ENCODE measurements around the gene CLEC18A.
"Not testable (repeated sequence)": the region's sequence is repeated elsewhere in the genome, so short reads cannot be mapped to it uniquely, and the experiment has no call there.

Gene CLEC18A

DNA sequence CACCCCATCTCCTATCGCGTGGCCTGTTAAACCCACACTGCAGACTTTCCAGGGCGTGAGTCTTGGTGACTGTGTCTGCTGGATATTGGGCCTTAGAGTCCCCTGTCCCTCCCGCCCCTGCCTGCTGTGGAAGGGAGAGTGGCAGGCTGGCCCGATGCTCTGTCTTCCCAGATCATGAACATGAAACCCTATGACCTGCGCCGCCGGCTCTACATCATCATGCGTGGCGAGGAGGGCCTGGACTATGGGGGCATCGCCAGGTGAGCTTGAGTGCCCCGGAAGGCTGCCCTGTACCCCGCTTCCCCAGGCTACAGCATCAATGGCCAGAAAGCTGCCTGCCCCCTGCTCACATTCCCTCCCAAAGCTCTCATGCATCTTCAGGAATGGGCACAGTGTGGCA, 19.5 kb upstream of the CLEC18A start:
- DNase-seq = no peak

DNA sequence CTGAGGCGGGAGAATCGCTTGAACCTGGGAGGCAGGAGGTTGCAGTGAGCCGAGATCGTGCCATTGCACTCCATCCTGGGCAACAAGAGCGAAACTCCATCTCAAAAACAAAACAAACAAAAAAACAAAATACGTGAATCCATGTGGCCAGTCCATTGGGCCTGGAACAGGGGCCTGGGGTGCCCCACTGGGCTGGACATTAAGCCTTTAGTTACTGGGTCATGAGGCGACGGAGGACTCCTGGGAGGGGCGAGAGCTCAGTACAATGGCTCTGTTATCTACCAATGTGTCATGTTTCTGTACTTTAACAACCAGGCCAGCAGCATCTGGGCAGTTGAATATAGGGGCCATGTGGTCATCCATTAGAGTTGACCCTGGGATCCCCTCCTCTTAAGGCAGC, 18.9 kb upstream of the CLEC18A start:
- no peak for DNase-seq

DNA sequence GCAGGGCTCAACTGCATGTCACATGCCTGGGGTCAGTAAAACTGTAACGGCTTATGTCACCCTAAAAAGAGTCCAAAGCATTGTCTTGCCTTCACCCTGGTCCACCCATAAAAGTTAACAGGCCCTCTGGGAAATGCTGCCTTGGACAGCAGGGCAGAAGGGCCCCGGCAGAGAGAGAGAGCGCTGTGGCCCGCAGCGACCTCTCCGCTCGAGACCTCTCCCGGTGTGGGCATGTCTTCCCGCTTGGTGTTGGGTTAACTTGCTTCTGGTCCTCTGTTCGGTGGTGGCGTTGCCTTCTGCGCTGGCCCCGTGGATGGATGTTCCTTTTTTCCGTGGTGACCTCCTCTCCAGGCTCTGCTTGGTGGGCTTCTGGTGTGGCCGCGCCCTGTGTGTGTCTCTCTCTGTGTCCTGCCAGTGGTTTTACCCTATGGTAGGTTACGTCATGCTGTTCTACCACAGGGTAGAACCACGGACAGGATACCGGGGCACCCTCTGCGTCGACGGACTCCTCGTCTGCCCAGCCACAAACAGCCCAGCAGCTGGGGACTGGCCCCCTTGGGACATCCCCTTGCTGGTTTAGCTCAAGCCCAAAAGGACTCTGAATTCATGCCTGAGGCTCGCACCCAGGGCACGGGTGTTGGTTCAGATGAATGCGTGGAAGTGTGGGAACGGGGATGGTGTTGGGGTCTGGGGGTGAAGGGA, 18.3 kb upstream of the CLEC18A start:
- DNase-seq = no peak

DNA sequence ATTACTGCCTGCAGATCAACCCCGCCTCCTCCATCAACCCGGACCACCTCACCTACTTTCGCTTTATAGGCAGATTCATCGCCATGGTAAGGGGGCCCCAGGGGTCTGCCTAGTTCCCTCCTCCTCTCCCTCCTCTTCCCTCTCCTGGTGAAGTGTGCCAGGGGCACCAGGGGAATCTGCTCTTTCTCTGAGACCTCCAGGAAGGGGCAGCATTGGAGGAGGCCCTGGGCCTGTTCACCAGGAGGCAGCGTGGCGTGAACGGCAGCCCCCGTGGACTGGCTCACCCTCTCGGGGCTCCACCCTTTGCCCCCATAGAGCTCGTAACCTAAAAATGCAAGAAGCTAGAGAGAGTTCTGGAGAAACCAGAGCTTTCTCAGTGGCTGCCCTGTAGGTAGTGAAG, 17.1 kb upstream of the CLEC18A start:
- no peak for DNase-seq

DNA sequence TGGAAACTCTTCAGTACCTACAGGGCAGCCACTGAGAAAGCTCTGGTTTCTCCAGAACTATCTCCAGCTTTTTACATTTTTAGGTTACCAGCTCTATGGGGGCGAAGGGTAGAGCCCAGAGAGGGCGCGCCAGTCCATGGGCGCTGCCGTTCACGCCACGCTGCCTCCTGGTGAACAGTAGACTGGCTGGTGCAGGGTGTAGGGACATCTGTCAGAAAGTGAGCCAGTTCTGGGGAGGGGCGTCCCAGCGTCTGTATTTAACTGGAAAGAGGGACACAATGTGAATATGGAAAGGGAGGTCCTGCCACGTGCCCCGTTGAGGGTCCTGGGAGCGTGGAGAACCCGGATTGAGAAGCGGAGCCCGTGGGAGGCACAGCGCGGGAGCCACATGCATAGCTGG, 16.4 kb upstream of the CLEC18A start:
- DNase-seq = no peak

DNA sequence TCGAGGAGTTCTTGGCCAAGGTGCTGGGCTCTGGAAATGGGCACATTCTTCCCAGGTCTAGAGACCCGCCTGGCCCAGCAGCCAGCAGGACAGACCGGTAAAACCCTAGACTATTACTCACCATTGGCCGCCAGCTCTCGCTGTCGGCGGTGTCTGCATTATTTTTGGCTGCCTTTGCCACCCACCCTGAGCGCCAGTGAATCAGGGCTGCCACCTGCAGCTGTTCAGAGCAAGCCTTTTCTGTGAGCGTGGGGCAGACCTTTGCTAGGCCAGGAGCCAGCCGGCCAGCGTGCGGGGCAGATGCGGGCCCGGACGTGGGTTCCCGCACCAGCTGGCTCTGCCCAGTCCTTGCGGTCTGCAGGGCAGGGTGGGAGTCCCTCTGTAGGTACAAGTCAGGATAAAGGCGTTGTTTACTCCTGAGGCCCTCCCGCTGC, 15.8 kb upstream of the CLEC18A start:
- DNase-seq = no peak

DNA sequence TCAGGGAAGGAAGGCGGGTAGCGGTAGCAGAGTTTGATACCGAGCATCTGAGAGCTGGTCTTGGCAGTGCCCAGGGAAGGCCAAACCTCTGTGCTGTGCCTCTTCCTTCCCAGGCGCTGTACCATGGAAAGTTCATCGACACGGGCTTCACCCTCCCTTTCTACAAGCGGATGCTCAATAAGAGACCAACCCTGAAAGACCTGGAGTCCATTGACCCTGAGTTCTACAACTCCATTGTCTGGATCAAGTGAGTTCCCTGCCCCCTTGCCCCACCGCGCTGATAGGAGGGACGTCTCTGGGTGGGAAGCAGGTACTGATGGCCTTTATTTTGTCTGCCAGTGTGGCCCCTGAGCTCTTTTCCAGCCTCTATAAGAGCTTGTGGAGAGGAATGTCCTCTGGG, 15.4 kb upstream of the CLEC18A start:
- DNase-seq = no peak

DNA sequence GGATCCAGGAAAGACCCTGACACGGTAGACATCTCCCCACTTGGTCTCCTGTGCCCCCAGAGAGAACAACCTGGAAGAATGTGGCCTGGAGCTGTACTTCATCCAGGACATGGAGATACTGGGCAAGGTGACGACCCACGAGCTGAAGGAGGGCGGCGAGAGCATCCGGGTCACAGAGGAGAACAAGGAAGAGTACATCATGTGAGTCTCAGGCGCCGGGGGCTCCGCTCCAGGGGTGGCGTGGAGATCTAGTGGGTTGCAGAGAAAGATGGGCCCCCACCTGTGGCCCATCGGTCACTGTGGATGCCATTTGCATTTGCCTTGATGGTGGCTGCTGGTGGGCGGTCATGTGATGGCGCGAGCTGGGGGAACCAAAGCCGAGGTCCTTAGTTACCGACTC, 14.9 kb upstream of the CLEC18A start:
- DNase-seq = no peak

DNA sequence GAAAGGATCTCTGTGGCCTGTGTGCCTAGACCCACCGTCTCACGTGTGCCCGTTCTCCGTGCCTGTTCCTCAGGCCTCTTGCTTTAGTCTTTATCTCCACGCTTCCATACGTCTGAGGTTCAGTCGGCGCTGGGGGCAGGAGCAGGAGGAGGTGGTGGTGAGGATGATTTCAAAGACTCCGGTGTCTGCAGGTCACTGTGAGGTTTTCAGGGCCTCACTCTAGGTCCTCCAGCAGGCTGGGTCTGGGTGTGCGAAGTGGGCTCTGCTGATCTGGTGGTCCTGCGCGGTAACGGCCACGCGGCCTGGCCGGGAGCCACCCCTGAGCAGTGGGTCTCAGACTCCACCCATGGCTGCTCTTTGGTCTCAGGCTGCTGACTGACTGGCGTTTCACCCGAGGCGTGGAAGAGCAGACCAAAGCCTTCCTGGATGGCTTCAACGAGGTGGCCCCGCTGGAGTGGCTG, 14.4 kb upstream of the CLEC18A start:
- no peak for DNase-seq

DNA sequence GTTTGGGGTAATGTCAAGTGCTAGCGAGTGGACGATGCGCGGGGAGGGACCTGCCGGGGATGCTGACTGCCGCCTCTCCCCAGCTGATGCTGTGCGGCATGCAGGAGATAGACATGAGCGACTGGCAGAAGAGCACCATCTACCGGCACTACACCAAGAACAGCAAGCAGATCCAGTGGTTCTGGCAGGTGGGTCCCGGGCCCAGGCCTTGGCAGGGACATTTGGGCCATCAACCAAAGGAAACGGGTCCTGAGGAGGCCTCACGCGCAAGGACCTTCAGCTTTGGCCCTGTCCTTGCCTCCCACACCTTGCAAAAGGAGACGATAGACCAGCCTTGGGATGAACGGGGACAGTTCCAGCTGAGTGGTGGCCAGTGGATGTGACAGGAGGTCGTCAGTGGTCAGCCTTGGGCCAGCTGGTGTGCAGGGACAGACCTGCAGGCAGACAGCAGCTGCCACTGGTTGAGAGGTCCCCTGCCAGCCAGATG, 13.6 kb upstream of the CLEC18A start:
- DNase-seq = no peak

DNA sequence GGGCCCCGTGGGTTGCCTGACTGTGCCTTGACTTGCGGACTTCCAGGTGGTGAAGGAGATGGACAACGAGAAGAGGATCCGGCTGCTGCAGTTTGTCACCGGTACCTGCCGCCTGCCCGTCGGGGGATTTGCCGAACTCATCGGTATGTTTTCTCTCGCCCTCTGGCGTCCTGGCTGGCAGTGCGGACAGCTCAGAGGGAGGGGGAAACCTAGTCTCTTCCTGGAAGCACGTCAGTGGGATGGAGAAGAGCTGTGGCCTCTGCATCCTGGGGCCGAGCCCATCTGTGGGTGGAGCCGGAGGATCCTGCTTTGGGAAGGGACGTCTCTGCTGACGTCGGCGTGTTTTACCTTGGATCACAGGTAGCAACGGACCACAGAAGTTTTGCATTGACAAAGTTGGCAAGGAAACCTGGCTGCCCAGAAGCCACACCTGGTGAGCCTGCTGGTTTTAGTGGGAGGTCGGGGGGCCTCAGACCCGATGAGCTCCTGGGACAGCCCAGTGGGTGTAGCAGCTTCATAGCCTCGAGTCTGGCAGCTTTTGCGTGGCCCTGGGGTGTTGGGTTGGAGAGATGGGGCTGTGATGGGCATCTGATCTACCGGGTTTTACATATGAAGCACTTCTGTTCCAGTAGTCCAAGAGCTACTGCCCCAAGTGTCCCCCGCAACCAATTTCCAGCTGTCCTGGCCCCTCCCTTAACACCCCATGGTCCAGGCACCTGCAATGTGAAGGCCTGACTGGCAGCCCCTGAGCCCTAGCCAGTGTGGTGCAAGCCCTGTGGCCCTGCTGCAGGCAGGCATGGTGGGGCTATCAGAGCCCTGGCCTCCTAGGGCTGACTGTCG, 11.9 kb upstream of the CLEC18A start:
- DNase-seq = no peak

DNA sequence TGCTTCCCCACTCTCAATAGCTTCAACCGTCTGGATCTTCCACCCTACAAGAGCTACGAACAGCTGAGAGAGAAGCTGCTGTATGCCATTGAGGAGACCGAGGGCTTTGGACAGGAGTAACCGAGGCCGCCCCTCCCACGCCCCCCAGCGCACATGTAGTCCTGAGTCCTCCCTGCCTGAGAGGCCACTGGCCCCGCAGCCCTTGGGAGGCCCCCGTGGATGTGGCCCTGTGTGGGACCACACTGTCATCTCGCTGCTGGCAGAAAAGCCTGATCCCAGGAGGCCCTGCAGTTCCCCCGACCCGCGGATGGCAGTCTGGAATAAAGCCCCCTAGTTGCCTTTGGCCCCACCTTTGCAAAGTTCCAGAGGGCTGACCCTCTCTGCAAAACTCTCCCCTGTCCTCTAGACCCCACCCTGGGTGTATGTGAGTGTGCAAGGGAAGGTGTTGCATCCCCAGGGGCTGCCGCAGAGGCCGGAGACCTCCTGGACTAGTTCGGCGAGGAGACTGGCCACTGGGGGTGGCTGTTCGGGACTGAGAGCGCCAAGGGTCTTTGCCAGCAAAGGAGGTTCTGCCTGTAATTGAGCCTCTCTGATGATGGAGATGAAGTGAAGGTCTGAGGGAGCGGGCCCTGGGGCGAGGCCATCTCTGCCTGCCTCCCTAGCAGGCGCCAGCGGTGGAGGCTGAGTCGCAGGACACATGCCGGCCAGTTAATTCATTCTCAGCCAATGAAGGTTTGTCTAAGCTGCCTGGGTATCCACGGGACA, 11.1 kb upstream of the CLEC18A start:
- DNase-seq = no peak

DNA sequence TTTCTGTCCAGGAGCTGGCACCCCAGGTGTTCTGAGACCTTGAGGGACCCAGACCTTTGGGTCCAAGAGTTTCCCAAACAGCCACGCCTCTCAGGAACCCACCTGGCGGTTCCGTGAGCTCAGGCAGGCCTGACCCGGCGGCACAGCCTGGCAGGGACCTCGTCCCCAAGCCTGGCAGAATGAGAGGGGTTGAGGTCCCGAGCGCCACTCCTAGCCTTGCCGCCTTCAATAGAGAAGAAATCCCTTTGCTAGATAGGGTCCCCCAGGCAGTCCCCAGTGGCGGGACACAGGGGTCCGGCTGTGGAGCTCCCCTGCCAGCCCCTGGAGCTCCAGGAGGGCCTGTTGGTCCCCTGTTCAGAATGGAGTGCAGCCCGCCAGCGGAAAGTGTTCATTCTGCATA, 10.5 kb upstream of the CLEC18A start:
- no peak for DNase-seq

DNA sequence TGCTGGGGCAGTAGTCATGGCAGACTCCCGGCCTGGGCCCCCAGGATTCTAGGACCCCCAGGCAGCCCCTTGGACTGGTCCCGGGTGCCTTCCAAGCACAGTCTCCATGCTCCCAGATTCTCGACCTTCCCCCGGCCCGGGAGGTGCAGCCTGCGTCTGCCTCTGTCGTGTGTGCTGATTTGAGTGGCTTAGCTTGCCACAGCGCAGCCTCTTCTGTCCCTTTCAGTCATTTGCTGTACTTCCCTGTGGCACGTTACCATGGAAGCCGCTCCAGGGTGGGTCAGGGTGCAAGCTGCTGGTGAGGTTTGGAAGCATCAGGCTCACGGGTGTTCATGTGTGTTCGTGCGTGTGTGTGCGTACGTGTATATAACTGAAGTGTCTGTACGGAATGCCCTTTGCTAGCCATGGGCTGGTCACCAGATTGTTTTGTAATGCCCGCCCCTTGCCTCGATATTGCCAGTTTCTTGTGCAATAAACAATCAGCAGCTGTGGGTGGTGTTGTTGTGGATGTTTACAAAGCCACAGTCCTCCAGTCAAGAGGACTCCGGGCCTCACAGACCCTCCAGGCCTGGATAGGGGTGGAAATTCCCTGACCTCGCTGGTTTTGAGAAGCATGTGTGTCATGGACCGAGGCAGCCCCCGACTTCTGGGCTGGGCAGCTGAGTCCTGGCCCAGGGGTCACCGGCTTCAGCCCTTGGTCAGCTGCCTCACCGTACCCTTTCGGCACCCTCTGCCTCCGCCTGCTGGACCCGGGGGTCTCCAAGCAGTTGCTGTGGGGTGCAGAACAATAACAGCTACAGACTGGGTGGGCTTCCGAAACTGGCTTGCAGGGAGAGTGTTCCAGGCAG, 9.7 kb upstream of the CLEC18A start:
- no peak for DNase-seq

DNA sequence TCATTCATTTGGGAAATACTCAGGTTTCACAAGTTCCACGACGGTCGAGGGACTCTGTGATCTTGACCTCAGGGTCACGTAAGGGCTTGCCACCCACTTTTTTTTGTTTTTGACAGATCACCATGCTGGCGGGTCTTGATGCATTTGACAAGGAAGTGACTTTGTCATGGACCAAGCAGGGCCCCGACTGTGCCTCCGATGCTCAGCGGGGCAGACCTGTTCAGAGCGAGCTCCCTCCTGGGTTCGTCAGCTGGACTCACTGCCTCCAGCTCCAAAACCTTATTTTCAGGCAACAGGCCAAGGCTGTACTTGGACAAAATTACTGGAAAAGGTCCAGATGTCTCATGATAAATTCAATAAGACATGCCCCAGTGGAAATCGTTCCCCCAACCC, 9.0 kb upstream of the CLEC18A start:
- no peak for DNase-seq

DNA sequence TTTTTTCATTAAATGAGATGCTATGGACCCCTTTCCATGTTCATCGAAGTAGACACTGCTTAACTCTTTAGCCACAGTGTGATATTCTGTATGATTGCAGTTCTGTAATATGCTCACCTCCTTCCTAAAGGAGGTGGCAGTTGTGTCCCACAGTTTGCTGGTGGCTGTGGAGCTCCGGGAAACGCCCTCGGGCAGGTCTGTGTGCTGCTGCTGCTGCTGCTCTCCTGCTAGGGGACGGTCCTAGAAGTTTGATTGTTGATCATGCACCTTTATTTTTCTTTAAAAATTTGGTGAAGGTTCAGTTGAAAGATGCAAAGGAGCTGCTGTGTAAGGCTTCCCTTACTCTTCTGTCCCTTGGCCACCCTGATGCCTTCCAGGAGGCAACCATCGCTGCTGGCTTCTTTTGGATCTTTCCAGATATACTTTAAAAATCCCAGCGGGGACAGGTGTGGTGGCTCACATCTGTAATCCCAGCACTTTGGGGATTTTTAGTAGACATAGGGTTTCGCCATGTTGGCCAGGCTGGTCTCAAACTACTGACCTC, 8.4 kb upstream of the CLEC18A start:
- no peak for DNase-seq

DNA sequence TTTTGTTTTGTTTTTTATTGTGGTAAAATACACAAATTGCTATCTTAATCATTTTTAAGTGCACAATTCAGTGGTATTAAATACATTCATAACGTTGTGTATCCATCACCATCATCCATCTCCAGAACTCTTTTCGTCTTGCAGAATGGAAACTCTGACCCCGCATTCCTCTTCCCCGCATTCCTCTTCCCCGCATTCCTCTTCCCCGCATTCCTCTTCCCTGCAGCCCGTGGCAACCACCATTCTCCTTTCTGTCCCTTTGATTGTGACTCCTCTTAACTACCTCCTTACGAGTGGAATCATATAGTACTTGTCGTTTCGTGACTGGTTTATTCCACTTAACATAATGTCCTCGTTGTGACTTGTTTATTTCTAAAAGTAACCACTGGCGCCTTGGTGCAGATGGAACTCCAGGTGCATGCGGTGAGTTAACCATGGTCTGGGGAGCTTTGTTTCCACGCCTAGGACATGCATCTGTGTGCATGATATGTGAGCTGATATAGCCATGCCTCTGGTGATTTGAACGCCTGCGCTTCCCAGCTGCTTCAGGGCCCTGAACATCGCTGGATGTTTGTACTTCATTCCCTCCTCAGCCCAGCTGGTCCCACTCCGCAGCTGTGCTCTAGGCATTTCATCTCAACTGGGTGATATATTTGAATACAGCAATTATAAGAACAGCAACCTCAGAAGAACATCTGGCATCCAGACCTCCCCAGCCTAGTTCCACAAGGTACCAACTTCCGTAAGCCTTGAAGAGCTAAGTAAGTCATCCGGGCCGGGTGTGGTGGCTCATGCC, 7.7 kb upstream of the CLEC18A start:
- DNase-seq = not testable (repeated sequence)

DNA sequence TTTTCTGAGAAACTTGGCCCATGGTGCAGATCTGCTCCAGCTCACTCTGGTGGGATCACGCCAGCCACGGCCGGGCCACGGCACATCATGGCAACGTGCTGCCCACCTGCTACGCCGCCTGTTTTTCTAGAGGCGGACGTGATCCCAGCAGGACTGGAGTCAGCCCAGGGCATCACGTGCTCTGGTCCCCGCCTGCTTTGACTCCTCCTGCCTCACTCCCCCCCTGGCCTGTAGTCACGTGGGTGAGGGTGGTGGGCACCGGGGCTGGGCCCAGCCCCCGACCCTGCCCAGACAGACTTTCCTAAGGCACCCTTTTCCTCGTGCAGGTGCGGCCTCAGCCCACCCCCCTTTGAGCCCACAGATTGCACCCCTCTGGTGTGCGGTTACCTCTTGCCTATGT, 723 bp upstream of the CLEC18A start:
- DNase-seq = not testable (repeated sequence)

DNA sequence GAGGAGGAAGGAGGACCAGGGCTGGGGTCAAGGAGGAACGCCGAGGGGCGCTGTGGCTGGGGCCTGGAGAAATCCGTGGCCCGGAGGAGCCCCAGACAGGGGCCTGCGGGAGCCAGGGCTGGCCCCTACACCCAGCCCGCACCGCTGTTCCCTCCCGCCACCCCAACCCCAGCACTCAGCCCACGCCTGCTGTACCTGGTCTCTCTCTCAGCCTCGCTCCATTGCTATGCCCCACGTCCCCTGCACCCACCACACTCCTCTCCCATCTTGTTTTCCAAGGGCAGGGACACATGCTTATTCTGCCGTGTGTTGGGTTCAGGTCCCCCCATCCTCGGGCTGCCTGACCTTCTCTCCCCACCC, 518 bp downstream of the CLEC18A start:
- DNase-seq = not testable (repeated sequence)

DNA sequence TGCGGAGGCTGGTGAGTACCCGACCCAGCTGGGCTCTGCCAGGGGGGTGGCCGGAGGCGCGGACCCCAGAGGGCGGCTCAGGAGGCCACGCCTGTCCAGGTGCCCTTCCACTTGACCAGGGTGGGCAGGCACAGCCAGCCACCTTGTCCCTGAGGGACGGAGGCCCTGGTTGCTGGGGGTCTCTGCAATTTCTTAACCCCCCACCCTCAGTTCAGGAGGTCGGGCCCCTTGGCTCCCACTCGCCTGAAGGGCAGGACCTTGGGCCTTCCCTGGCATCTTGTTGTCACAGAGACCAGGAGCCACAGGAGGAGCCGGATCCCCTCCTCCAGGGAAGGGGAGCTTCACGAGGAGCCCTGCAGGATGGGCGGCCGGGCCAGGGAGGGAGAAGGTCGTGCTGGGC, 982 bp downstream of the CLEC18A start:
- DNase-seq = not testable (repeated sequence)

Data from activated CD4-positive, alpha-beta T cell treated with anti-CD3 and anti-CD28 coated beads, Interleukin-2, amount 50 U/mL, for 1 hour (primary cell).